ENCODE data around the gene PSMB9.

The PSMB9 gene

GRCh38 chr6:32858194-32858593, 4.2 kb downstream of the PSMB9 start:
- TF ChIP-seq CTCF (IDR thresholded peaks at IDR 0.05; ENCODE audit: insufficient read depth, low read depth, low read length, missing control alignments): no peak
- H3K4me3 ChIP-seq (ENCODE audit: low read length): no peak overlapping the region
- no peak for DNase-seq (ENCODE audit: low read depth)

- TF ChIP-seq CTCF (IDR thresholded peaks at IDR 0.05; ENCODE audit: insufficient read depth, low read depth, low read length, missing control alignments): no peak
- H3K4me3 ChIP-seq (ENCODE audit: low read length): no peak overlapping the region
- no peak for DNase-seq (ENCODE audit: low read depth)
Measured at GRCh38 chr6:32860674-32861073, 6.7 kb downstream of the PSMB9 start.

GRCh38 chr6:32862725-32863124, 8.7 kb downstream of the PSMB9 start:
- no peak for TF ChIP-seq CTCF (IDR thresholded peaks at IDR 0.05; ENCODE audit: insufficient read depth, low read depth, low read length, missing control alignments)
- H3K4me3 ChIP-seq (ENCODE audit: low read length): no peak overlapping the region
- DNase-seq (ENCODE audit: low read depth): no peak

GRCh38 chr6:32865724-32866443, 11.9 kb downstream of the PSMB9 start:
- no peak for DNase-seq (ENCODE audit: low read depth)
- no peak overlapping the region for H3K4me3 ChIP-seq (ENCODE audit: low read length)
- TF ChIP-seq CTCF (IDR thresholded peaks at IDR 0.05; ENCODE audit: insufficient read depth, low read depth, low read length, missing control alignments): no peak

GRCh38 chr6:32867022-32867477, 13.1 kb downstream of the PSMB9 start:
- H3K4me3 ChIP-seq (ENCODE audit: low read length): no peak overlapping the region
- TF ChIP-seq CTCF (IDR thresholded peaks at IDR 0.05; ENCODE audit: insufficient read depth, low read depth, low read length, missing control alignments): no peak
- no peak for DNase-seq (ENCODE audit: low read depth)

DNA sequence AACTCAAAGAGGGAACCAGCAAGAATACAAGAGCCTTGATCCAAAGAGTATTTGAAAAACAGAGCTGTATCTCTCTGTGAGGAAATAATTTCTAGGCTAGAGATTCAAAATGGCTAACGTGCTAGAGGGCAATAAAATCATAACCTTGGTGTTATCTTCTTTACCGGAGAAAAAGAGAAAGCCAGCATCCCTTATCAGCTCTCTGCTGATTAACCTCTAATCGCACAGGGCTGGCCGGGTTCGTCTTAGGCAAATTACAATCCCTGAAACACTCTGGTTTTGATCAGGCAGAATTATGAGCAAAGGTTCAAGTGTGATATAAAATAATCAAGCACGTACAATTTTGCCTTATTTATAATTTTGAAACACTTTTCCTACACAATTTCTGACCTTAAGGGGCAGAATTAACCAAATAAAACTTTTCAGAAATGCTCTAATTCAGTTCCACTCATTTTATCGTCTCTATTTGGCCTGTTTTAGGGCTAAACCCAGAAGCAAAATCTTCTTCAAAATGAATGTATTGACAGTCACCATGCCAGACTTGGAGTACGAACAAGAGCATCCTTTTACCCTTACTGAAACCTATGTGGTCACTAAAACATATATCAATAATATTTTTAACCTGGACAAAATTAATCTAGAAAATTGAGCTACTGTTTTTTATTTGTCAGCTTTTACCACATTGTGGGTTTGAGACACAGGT, 13.7 kb downstream of the PSMB9 start:
- TF ChIP-seq CTCF (IDR thresholded peaks at IDR 0.05; ENCODE audit: insufficient read depth, low read depth, low read length, missing control alignments): no peak
- H3K4me3 ChIP-seq (ENCODE audit: low read length): no peak overlapping the region
- DNase-seq (ENCODE audit: low read depth): no peak

Data from epithelial cell of esophagus (primary cell).